Ovary (tissue), 3 donors: ENCODE data around the gene AK3.

ENCODE experiments used
- EP300 ChIP-seq: sonication (generic); formaldehyde crosslinking; IDR thresholded peaks from one replicate; pipeline ENCODE4 v1.6.1; 2017; ENCODE audit warnings: antibody characterized with exemption
- TF ChIP-seq, protein P1 (sequence below), 3 donors: fragments of 450-650 bp in 2 of 3; fragments of 200-600 bp in 1 of 3; IDR thresholded peaks; one replicate each; pipeline versions ENCODE4 v1.5.1 to v1.8.0; 2016 to 2022; ENCODE audit warnings: antibody characterized with exemption in 3 of 3, mild to moderate bottlenecking in 1 of 3
- donor health status: DM: no; HTN: no; CAD: no.

- TF ChIP-seq EP300, result no peak
- TF ChIP-seq, protein P1, sequence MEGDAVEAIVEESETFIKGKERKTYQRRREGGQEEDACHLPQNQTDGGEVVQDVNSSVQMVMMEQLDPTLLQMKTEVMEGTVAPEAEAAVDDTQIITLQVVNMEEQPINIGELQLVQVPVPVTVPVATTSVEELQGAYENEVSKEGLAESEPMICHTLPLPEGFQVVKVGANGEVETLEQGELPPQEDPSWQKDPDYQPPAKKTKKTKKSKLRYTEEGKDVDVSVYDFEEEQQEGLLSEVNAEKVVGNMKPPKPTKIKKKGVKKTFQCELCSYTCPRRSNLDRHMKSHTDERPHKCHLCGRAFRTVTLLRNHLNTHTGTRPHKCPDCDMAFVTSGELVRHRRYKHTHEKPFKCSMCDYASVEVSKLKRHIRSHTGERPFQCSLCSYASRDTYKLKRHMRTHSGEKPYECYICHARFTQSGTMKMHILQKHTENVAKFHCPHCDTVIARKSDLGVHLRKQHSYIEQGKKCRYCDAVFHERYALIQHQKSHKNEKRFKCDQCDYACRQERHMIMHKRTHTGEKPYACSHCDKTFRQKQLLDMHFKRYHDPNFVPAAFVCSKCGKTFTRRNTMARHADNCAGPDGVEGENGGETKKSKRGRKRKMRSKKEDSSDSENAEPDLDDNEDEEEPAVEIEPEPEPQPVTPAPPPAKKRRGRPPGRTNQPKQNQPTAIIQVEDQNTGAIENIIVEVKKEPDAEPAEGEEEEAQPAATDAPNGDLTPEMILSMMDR (IDR thresholded peaks at IDR 0.05), result no peak
Measured at GRCh38 chr9:4740388-4740637, 689 bp downstream of the AK3 start.
